HG03095 (cell line): Measurements from ENCODE around the gene RAB17.

Experiments used
- ATAC-seq: cut with Tn5 transposase; IDR thresholded peaks from one replicate; pipeline ENCODE4 v1.9.1; 2021; ENCODE audit warnings: moderate library complexity; ENCODE audit not compliant: unreplicated experiment

RAB17 gene

GRCh38 chr2:237540223-237540775 is 50.2 kb downstream of the RAB17 start:
- ATAC-seq, result no peak

GRCh38 chr2:237539681-237540080 is 50.9 kb downstream of the RAB17 start:
- no peak for ATAC-seq

- ATAC-seq, result no peak
Measured at GRCh38 chr2:237538901-237539300, 51.6 kb downstream of the RAB17 start.

GRCh38 chr2:237538001-237538720 is 52.4 kb downstream of the RAB17 start:
- no peak for ATAC-seq

GRCh38 chr2:237536617-237537016 is 53.9 kb downstream of the RAB17 start:
- ATAC-seq, result no peak

GRCh38 chr2:237536083-237536415 is 54.5 kb downstream of the RAB17 start:
- no peak for ATAC-seq

- ATAC-seq, result no peak
Measured at GRCh38 chr2:237535385-237536082, 55.0 kb downstream of the RAB17 start.

- no peak for ATAC-seq
Measured at GRCh38 chr2:237534380-237534779, 56.2 kb downstream of the RAB17 start.

- no peak for ATAC-seq
Measured at GRCh38 chr2:237533668-237534161, 56.8 kb downstream of the RAB17 start.

- no peak for ATAC-seq
Measured at GRCh38 chr2:237532160-237532559, 58.4 kb downstream of the RAB17 start.

- ATAC-seq, result peak; percentile 70
Measured at GRCh38 chr2:237530472-237531433, 59.8 kb downstream of the RAB17 start.

- ATAC-seq, result peak; percentile 88
Measured at GRCh38 chr2:237529452-237530402, 60.8 kb downstream of the RAB17 start.

- no peak for ATAC-seq
Measured at GRCh38 chr2:237527766-237528165, 62.8 kb downstream of the RAB17 start.

GRCh38 chr2:237527233-237527632 is 63.3 kb downstream of the RAB17 start:
- ATAC-seq, result no peak

- ATAC-seq, result no peak
Measured at GRCh38 chr2:237525559-237526157, 64.9 kb downstream of the RAB17 start.

- no peak for ATAC-seq
Measured at GRCh38 chr2:237524631-237525030, 65.9 kb downstream of the RAB17 start.
